ENCODE data around the gene ACLY. TPM values are rescaled to one million over a fixed set of nuclear protein-coding genes. Genes with fewer than 3 reads are reported as not detected.

The ACLY gene
- total RNA-seq, 2 donors from 2014 or later: 76.3 to 81.5 TPM

DNA sequence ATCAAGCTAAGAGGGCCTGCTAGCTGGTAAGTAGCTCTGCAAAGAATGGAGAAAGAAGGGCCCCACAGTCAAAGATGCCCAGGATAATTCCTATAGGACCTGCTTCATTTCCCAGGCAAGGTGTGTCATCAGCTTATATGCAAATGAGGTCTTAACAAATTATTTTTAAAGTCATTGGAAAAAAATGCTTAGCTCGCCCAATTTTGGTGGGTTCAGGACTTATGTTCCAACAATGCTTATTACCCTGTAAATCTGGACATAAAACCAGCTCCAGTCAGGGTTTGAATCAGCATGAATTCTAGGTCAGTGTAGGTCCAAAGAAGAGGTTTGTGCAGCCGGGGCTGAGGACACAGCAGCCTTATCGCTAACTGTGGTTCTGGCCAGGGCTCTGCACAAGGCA lies 25.4 kb downstream of the ACLY start:
- Histone ChIP-seq H3K27me3 (replicated peaks; ENCODE audit: insufficient read depth) (no peaks in the 10 kb centered on the region), H3K9me3 (no peaks in the 10 kb centered on the region), H3K4me3 (no peak overlapping the region), H3K4me1 (ENCODE audit: control insufficient read depth in 1 of 2, low read depth in 2 of 2) (peaks cover 0 to 13% of the 10 kb centered on the region in 2 donors), H3K36me3 (peaks cover 70% of the 10 kb centered on the region), H3K27ac (no peak overlapping the region)
- no peak for DNase-seq (ENCODE audit: low spot score)
- TF ChIP-seq, protein P1, sequence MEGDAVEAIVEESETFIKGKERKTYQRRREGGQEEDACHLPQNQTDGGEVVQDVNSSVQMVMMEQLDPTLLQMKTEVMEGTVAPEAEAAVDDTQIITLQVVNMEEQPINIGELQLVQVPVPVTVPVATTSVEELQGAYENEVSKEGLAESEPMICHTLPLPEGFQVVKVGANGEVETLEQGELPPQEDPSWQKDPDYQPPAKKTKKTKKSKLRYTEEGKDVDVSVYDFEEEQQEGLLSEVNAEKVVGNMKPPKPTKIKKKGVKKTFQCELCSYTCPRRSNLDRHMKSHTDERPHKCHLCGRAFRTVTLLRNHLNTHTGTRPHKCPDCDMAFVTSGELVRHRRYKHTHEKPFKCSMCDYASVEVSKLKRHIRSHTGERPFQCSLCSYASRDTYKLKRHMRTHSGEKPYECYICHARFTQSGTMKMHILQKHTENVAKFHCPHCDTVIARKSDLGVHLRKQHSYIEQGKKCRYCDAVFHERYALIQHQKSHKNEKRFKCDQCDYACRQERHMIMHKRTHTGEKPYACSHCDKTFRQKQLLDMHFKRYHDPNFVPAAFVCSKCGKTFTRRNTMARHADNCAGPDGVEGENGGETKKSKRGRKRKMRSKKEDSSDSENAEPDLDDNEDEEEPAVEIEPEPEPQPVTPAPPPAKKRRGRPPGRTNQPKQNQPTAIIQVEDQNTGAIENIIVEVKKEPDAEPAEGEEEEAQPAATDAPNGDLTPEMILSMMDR (IDR thresholded peaks at IDR 0.05): no peak
- no peak for ATAC-seq (ENCODE audit: insufficient number of reproducible peaks, low FRiP score, low read depth)

- H3K4me1 ChIP-seq (ENCODE audit: control insufficient read depth in 1 of 2, low read depth in 2 of 2): peaks cover 0 to 13% of the 10 kb centered on the region in 2 donors
- no peak for DNase-seq (ENCODE audit: low spot score)
Observed at GRCh38 chr17:41892021-41892376, 26.8 kb downstream of the ACLY start.

DNA sequence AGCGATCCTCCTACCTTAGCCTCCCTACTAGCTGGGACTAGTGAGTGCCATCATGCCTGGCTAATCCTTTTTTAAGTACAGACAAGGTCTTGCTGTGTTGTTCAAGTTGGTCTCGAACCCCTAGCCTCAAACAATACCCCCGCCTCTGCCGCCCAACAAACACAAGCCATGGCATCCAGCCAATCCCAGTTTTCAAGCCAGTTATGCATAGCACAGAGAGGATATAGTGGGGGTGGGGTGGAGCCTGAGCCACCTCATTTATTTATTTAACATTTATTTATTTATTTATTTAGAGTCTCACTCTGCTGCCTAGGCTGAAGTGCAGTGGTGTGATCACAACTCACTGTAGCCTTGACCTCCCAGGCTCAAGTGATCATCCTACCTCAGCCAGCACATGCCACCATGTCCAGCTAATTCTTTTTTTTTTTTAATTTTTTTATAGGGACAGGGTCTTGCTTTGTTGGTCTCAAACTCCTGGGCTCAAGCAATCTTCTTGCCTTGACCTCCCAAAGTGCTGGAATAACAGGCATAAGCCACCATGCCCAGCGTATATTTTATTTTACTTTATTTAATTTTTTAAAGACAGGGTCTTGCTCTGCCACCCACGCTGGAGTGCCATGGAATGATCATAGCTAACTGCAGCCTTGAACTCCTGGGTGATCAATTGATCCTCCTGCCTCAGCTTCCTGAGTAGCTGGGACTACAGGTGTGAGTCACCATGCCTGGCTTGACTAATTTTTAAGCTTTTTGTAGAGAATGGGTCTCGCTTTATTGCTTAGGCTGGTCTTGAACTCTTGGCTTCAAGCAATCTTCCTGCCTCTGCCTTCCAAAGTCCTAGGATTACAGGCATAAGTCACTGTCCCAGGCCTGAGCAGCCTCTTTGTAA lies 27.4 kb downstream of the ACLY start:
- no peak overlapping the region for H3K27ac ChIP-seq
- DNase-seq (ENCODE audit: low spot score): no peak
- no peak for ATAC-seq (ENCODE audit: insufficient number of reproducible peaks, low FRiP score, low read depth)
- TF ChIP-seq, protein P1 (IDR thresholded peaks at IDR 0.05): no peak
- H3K9me3 ChIP-seq: no peaks in the 10 kb centered on the region
- peaks cover 0 to 13% of the 10 kb centered on the region in 2 donors for H3K4me1 ChIP-seq (ENCODE audit: control insufficient read depth in 1 of 2, low read depth in 2 of 2)
- peaks cover 71% of the 10 kb centered on the region for H3K36me3 ChIP-seq
- no peaks in the 10 kb centered on the region for H3K27me3 ChIP-seq (replicated peaks; ENCODE audit: insufficient read depth)
- no peak overlapping the region for H3K4me3 ChIP-seq

More at GRCh38 chr17:41892021-41892376, 26.8 kb downstream of the ACLY start:
- no peaks in the 10 kb centered on the region for H3K9me3 ChIP-seq
- no peak for ATAC-seq (ENCODE audit: insufficient number of reproducible peaks, low FRiP score, low read depth)
- no peak overlapping the region for H3K27ac ChIP-seq
- TF ChIP-seq, protein P1 (IDR thresholded peaks at IDR 0.05): no peak
- H3K27me3 ChIP-seq (replicated peaks; ENCODE audit: insufficient read depth): no peaks in the 10 kb centered on the region
- no peak overlapping the region for H3K4me3 ChIP-seq
- H3K36me3 ChIP-seq: peaks cover 68% of the 10 kb centered on the region

DNA sequence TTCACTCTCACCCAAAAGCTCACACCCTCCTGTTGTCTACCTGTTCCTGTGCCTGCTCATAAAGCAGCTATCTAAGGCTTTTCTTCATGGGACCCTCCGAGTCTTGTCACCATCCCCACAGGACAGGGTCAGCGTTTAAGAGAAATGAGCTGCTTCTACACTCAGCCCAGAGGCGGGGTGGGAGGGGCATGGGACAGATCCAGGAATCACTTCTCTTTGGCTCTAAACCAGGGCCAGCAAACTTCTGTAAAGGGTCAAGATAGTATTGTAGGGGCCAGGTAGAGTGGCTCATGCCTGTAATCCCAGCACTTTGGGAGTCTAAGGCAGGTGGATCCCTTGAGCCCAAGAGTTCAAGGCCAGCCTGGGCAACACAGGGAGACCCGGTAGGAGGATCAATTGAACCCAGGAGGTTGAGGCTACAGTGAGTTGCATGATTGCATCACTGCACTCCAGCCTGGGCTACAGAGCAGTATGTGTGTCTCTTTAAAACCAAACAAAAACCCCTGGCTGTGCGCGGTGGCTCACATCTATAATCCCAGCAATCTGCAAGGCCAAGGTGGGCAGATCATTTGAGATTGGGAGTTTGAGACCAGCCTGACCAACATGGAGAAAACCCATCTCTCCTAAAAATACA lies 30.3 kb downstream of the ACLY start:
- H3K4me1 ChIP-seq (ENCODE audit: control insufficient read depth in 1 of 2, low read depth in 2 of 2): no peaks in the 10 kb centered on the region
- ATAC-seq (ENCODE audit: insufficient number of reproducible peaks, low FRiP score, low read depth) (no peak), DNase-seq (ENCODE audit: low spot score) (no peak)
- no peaks in the 10 kb centered on the region for H3K27me3 ChIP-seq (replicated peaks; ENCODE audit: insufficient read depth)
- no peak overlapping the region for H3K27ac ChIP-seq
- peaks cover 82% of the 10 kb centered on the region for H3K36me3 ChIP-seq
- no peaks in the 10 kb centered on the region for H3K9me3 ChIP-seq
- TF ChIP-seq, protein P1 (IDR thresholded peaks at IDR 0.05): no peak
- no peak overlapping the region for H3K4me3 ChIP-seq

- Histone ChIP-seq H3K36me3 (peaks cover 65% of the 10 kb centered on the region), H3K27me3 (replicated peaks; ENCODE audit: insufficient read depth) (no peaks in the 10 kb centered on the region), H3K4me3 (no peak overlapping the region), H3K27ac (no peak overlapping the region), H3K9me3 (no peaks in the 10 kb centered on the region), H3K4me1 (ENCODE audit: control insufficient read depth in 1 of 2, low read depth in 2 of 2) (no peaks in the 10 kb centered on the region)
- TF ChIP-seq, protein P1 (IDR thresholded peaks at IDR 0.05): no peak
- DNase-seq (ENCODE audit: low spot score): no peak
- ATAC-seq (ENCODE audit: insufficient number of reproducible peaks, low FRiP score, low read depth): no peak
Observed at GRCh38 chr17:41885733-41886132, 33.0 kb downstream of the ACLY start.

Data from thoracic aorta (tissue), 2 donors.